ENCODE measurements around the gene SETD1B.

GRCh38 chr12:121804417-121805111 is 755 bp downstream of the SETD1B start:
- TF ChIP-seq POLR2A (IDR thresholded peaks at IDR 0.05) (no peak), CTCF (IDR thresholded peaks at IDR 0.05) (no peak), EP300 (IDR thresholded peaks at IDR 0.05) (no peak)
